Keratinocyte (primary cell): ENCODE data around the gene ABCC10. TPM values are rescaled to one million over a fixed set of nuclear protein-coding genes. Genes with fewer than 3 reads are reported as not detected.

Source experiments
- DNase-seq: peaks from one replicate; pipeline ENCODE4 v3.0.0-alpha.2; 2011; ENCODE audit warnings: low read depth, missing footprints, low spot score
- FAIRE-seq: peaks from 2 replicates; lab custom pipeline; 2011; peaks lifted over from hg19 to GRCh38; lab: Jason Lieb, UNC
- H2AFZ ChIP-seq: 2 replicates; pipeline ENCODE4 v1.6.0; 2012; ENCODE audit warnings: low read length, control low read depth, inconsistent platforms; ENCODE audit not compliant: control insufficient read depth
- H3K27ac ChIP-seq: 2 replicates; pipeline ENCODE4 v1.5.1; 2011; ENCODE audit warnings: low read length; ENCODE audit not compliant: control insufficient read depth, insufficient read depth
- H3K27me3 ChIP-seq: 3 replicates; pipeline ENCODE4 v1.6.0; 2011; ENCODE audit warnings: low read length; ENCODE audit not compliant: control insufficient read depth, insufficient read depth; ENCODE audit errors: extremely low read depth
- H3K36me3 ChIP-seq, 2 experiments: 2 replicates in 1 of 2; 3 replicates in 1 of 2; pipeline ENCODE4 v1.5.1; 2011; ENCODE audit warnings: low read length in 2 of 2, mild to moderate bottlenecking in 1 of 2; ENCODE audit not compliant: control insufficient read depth in 2 of 2, insufficient read depth in 2 of 2; ENCODE audit errors: extremely low read depth in 1 of 2
- H3K4me1 ChIP-seq: 3 replicates; pipeline ENCODE4 v1.5.1; 2011; ENCODE audit warnings: low read length; ENCODE audit not compliant: control insufficient read depth, insufficient read depth; ENCODE audit errors: extremely low read depth
- H3K4me2 ChIP-seq: 3 replicates; pipeline ENCODE4 v1.6.0; 2011; ENCODE audit warnings: low read depth, low read length; ENCODE audit not compliant: control insufficient read depth, insufficient read depth; ENCODE audit errors: extremely low read depth
- H3K4me3 ChIP-seq, 3 experiments: fragments of 200-600 bp in 1 of 3; sonication (generic) in 1 of 3; 2 replicates in 2 of 3; 3 replicates in 1 of 3; pipeline ENCODE4 v1.5.1; 2011 to 2016; ENCODE audit warnings: low read length in 3 of 3, mild to moderate bottlenecking in 3 of 3, control low read depth in 2 of 3, inconsistent platforms in 1 of 3, low read depth in 1 of 3, mixed read lengths in 1 of 3, mixed run types in 1 of 3, moderate library complexity in 1 of 3; ENCODE audit not compliant: control insufficient read depth in 2 of 3, insufficient read depth in 2 of 3; ENCODE audit errors: extremely low read depth in 1 of 3
- H3K79me2 ChIP-seq: 2 replicates; pipeline ENCODE4 v1.6.0; 2012; ENCODE audit warnings: low read length; ENCODE audit not compliant: control insufficient read depth, insufficient read depth
- H3K9ac ChIP-seq: 3 replicates; pipeline ENCODE4 v1.6.0; 2011; ENCODE audit warnings: low read length; ENCODE audit not compliant: control insufficient read depth, insufficient read depth; ENCODE audit errors: extremely low read depth
- H3K9me1 ChIP-seq: 3 replicates; pipeline ENCODE4 v1.6.0; 2011; ENCODE audit warnings: low read length; ENCODE audit not compliant: control insufficient read depth, insufficient read depth; ENCODE audit errors: extremely low read depth
- H3K9me3 ChIP-seq: 2 replicates; pipeline ENCODE4 v1.5.1; 2012; ENCODE audit warnings: low read depth, low read length; ENCODE audit not compliant: control insufficient read depth
- H4K20me1 ChIP-seq: 3 replicates; pipeline ENCODE4 v1.6.0; 2011; ENCODE audit warnings: low read length; ENCODE audit not compliant: control insufficient read depth, insufficient read depth; ENCODE audit errors: extremely low read depth
- EZH2 ChIP-seq: IDR thresholded peaks from one replicate; pipeline ENCODE4 v1.6.1; 2012; ENCODE audit warnings: inconsistent platforms, mild to moderate bottlenecking, low read length, moderate library complexity
- dilution Hi-C: fragments of 300-500 bp; cut with MboI; formaldehyde crosslinking; loops from one replicate; pipeline ENCODE4 v1.7.0; 2020; ENCODE audit warnings: low sequenced_read_pairs; ENCODE audit not compliant: extremely low pct_ligation_motif_present
- polyA plus RNA-seq, 5 experiments: library from polyadenylated mRNA; depleted of rRNA in 3 of 5; stranded (reverse) in 3 of 5; stranded (forward) in 1 of 5; unstranded in 1 of 5; fragments of >200 nt; gene quantifications; 1 replicate in 1 of 5; 2 replicates in 3 of 5; 3 replicates in 1 of 5; pipeline versions ENCODE4 v1.2.1 to v1.2.3, GENCODE V29; 2011 to 2012; ENCODE audit warnings: missing spikeins in 2 of 5, low read depth in 1 of 5, low replicate concordance in 1 of 5
- TF ChIP-seq, protein P1 (sequence below), 3 experiments: IDR thresholded peaks in 1 of 3; conservative IDR thresholded peaks in 1 of 3; optimal IDR thresholded peaks in 1 of 3; 2 replicates in 2 of 3; 3 replicates in 1 of 3; pipeline versions ENCODE3 to v1.5.1; 2011; ENCODE audit warnings: low read length in 3 of 3, mild to moderate bottlenecking in 3 of 3, moderate library complexity in 2 of 3, control low read depth in 1 of 3, inconsistent platforms in 1 of 3; ENCODE audit not compliant: insufficient read depth in 2 of 3; ENCODE audit errors: extremely low read depth in 1 of 3

The ABCC10 gene
- polyA plus RNA-seq, 1 donor (not counting 4 experiments of a cell fraction or from before 2014, with no cell fraction given), result 17.9 TPM

DNA sequence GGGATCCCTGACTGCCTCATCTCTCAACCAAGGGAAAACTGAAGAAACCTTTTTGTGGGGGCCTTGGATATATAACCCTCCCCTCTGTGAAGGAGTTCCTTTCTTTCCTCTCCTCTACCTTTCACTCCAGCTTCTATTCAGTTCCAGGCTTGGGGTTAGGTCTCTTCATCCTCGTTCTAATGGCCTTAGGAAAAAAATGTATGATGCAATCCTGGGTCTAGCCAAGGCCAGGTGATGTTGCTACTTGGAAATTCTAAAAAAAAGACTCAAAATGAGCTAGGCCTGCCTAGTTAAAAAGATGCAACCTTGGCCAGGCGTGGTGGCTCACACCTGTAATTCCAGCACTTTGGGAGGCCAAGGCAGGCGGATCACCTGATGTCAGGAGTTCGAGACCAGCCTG, 7.6 kb downstream of the ABCC10 start:
- H3K36me3 ChIP-seq, result peaks cover 32 to 47% of the 10 kb centered on the region in 2 experiments
- H3K9me3 ChIP-seq, result no peaks in the 10 kb centered on the region
- TF ChIP-seq EZH2, result no peak
- TF ChIP-seq, protein P1, sequence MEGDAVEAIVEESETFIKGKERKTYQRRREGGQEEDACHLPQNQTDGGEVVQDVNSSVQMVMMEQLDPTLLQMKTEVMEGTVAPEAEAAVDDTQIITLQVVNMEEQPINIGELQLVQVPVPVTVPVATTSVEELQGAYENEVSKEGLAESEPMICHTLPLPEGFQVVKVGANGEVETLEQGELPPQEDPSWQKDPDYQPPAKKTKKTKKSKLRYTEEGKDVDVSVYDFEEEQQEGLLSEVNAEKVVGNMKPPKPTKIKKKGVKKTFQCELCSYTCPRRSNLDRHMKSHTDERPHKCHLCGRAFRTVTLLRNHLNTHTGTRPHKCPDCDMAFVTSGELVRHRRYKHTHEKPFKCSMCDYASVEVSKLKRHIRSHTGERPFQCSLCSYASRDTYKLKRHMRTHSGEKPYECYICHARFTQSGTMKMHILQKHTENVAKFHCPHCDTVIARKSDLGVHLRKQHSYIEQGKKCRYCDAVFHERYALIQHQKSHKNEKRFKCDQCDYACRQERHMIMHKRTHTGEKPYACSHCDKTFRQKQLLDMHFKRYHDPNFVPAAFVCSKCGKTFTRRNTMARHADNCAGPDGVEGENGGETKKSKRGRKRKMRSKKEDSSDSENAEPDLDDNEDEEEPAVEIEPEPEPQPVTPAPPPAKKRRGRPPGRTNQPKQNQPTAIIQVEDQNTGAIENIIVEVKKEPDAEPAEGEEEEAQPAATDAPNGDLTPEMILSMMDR (optimal IDR thresholded peaks at IDR 0.05 in 1 of 3, IDR thresholded peaks at IDR 0.05 in 1 of 3, conservative IDR thresholded peaks at IDR 0.05 in 1 of 3; ENCODE audit: extremely low read depth in 1 of 3, insufficient read depth in 2 of 3, low read length in 3 of 3), result no peak
- no peaks in the 10 kb centered on the region for H3K9me1 ChIP-seq
- H3K9ac ChIP-seq, result no peak overlapping the region
- H3K79me2 ChIP-seq, result peaks cover 14% of the 10 kb centered on the region
- H2AFZ ChIP-seq, result no peak overlapping the region
- H4K20me1 ChIP-seq, result no peaks in the 10 kb centered on the region
- no peak overlapping the region for H3K4me2 ChIP-seq
- DNase-seq (no peak), FAIRE-seq (no peak)
- H3K4me3 ChIP-seq, result no peak overlapping the region
- peaks cover 24% of the 10 kb centered on the region for H3K4me1 ChIP-seq
- dilution Hi-C loops, result no loop called here
- no peaks in the 10 kb centered on the region for H3K27me3 ChIP-seq
- no peak overlapping the region for H3K27ac ChIP-seq

DNA sequence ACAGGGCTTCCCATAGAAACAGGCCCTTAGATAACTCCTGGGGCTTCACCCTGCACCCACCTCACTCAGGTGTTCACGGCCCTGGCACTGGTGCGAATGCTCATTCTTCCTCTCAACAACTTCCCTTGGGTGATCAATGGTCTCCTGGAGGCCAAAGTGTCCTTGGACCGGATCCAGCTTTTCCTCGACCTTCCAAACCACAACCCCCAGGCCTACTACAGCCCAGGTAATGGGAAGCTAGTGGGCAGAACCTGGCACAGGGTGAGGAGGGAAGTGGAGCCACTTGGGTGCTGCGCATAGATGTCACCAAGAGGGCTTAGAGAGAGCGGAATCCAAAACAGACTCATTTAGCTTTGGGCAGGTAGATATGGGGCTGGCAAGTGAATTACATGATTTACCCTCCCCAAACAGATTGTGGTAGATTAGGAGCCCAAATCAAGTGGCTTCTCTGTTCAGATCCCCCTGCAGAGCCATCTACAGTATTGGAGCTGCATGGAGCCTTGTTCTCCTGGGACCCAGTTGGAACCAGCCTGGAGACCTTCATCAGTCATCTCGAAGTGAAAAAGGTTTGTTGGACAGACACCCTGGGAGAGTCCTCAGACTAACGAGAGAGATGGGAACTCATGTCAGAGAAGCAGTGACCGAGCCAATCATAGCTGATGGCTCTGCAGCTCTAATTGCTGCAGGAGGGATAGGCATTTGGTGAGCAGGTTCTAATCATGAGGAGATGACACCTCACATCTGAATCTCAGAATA, 8.5 kb downstream of the ABCC10 start:
- Histone ChIP-seq H3K9me1 (no peaks in the 10 kb centered on the region), H3K79me2 (peaks cover 7% of the 10 kb centered on the region), H3K36me3 (peaks cover 35 to 40% of the 10 kb centered on the region in 2 experiments), H3K4me3 (no peak overlapping the region), H3K9ac (no peak overlapping the region), H3K27ac (peak overlapping the region; percentile 64), H3K9me3 (no peaks in the 10 kb centered on the region), H4K20me1 (no peaks in the 10 kb centered on the region), H3K4me1 (peaks cover 24% of the 10 kb centered on the region), H3K27me3 (no peaks in the 10 kb centered on the region), H3K4me2 (peak overlapping the region; percentile 54), H2AFZ (no peak overlapping the region)
- FAIRE-seq (peak; percentile 5), DNase-seq (no peak)
- TF ChIP-seq EZH2, result no peak
- TF ChIP-seq, protein P1 (optimal IDR thresholded peaks at IDR 0.05 in 1 of 3, IDR thresholded peaks at IDR 0.05 in 1 of 3, conservative IDR thresholded peaks at IDR 0.05 in 1 of 3; ENCODE audit: extremely low read depth in 1 of 3, insufficient read depth in 2 of 3, low read length in 3 of 3), result no peak
- dilution Hi-C loops, result no loop called here
